Mucosa of descending colon (tissue), 3 donors: ENCODE results near the gene MAD2L2. TPM values are rescaled to one million over a fixed set of nuclear protein-coding genes. Genes with fewer than 3 reads are reported as not detected.

Source experiments
- ATAC-seq: fragments of 200-7000 bp; cut with Tn5 transposase; one replicate; pipeline ENCODE4 v1.9.1; 2020; ENCODE audit warnings: mild to moderate bottlenecking, moderate library complexity
- DNase-seq, 3 donors: peaks; one replicate each; pipeline ENCODE4 v3.0.0-alpha.2; 2020
- H3K36me3 ChIP-seq: fragments of 200-600 bp; one replicate; pipeline ENCODE4 v1.8.0; 2021; ENCODE audit warnings: low read depth, mild to moderate bottlenecking
- H3K4me1 ChIP-seq: fragments of 200-600 bp; one replicate; pipeline ENCODE4 v1.8.0; 2021; ENCODE audit warnings: low read depth, mild to moderate bottlenecking
- H3K4me3 ChIP-seq: fragments of 200-600 bp; one replicate; pipeline ENCODE4 v1.8.0; 2021; ENCODE audit warnings: mild to moderate bottlenecking
- H3K9me3 ChIP-seq: fragments of 200-600 bp; one replicate; pipeline ENCODE4 v1.8.0; 2021; ENCODE audit warnings: mild to moderate bottlenecking
- intact Hi-C, 2 donors: fragments of 100-400 bp; cut with DNase I in 1 of 2; cut with micrococcal nuclease in 1 of 2; formaldehyde crosslinking; loops; one replicate each; pipeline versions ENCODE4 v1.11.0 to v1.11.1; 2022; cut with DNase I, micrococcal nuclease
- total RNA-seq, 3 donors: library from RNA; stranded (reverse); fragmentation: NEBNext Ultra II Directional in 2 of 3; extraction: Animal tissue kit (Norgen Biotek cat#: 25700) in 2 of 3; gene quantifications; one replicate each; pipeline versions ENCODE4 v1.2.1 to v1.2.4, GENCODE V29; 2021 to 2023
- TF ChIP-seq, protein P1 (sequence below): fragments of 200-600 bp; IDR thresholded peaks from one replicate; pipeline ENCODE4 v1.8.0; 2022; ENCODE audit warnings: antibody characterized with exemption, mild to moderate bottlenecking
- donor health status: DM: no; HTN: no; CAD: no; lungs with moderate emphysema.
- donor health status: DM: no; HTN: no; CAD: no.
- donor health status: DM: no; HTN: yes; CAD: no.

Gene MAD2L2
- total RNA-seq, 3 donors from 2014 or later: 5.1 to 21.2 (median 16.3) TPM

DNA sequence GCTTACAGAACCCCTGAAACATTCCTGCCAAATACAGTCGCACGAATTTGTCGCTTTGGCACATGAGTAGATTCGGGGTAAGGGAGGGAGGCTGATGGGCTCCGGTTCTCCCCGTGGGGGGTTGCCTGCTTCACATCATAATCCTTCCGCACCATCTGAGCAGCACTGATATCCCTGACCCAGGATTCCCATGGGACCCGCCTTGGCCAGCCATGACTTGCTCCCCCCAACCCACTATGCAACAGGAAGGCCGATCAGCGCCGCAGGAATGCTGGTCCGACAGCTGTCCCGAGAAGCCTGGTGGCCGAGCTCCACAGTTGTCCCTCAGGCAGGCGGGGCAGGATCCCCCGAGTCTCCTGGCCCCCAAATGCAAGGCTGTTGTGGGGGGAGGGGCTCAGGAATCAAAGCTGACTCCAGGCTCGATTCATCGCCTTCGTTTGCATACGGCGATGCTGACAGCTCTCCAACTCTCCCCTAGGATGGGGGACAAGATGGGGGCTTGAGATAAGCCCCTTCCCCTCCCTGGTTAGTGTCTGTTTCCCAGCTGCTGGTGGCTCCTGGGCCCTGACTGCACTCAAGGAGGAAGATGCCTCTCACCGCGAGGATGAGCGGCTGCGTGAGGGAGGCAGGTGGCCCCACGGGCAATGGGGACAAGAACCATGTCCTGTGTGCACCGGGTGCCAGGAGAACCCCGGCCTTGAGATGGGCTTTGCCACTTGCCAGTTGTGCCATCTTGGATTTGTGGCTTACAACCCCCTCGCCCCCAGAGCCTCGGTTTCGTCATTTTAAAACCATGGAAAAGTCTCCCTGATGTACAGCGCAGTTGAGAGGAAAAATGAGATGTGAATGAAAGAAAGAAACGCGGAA is 19.9 kb upstream of the MAD2L2 start:
- ATAC-seq (no peak), DNase-seq (no peak)
- intact Hi-C loops: no loop called here
- no peaks in the 10 kb centered on the region for H3K36me3 ChIP-seq
- no peaks in the 10 kb centered on the region for H3K4me1 ChIP-seq
- no peaks in the 10 kb centered on the region for H3K9me3 ChIP-seq
- TF ChIP-seq, protein P1, sequence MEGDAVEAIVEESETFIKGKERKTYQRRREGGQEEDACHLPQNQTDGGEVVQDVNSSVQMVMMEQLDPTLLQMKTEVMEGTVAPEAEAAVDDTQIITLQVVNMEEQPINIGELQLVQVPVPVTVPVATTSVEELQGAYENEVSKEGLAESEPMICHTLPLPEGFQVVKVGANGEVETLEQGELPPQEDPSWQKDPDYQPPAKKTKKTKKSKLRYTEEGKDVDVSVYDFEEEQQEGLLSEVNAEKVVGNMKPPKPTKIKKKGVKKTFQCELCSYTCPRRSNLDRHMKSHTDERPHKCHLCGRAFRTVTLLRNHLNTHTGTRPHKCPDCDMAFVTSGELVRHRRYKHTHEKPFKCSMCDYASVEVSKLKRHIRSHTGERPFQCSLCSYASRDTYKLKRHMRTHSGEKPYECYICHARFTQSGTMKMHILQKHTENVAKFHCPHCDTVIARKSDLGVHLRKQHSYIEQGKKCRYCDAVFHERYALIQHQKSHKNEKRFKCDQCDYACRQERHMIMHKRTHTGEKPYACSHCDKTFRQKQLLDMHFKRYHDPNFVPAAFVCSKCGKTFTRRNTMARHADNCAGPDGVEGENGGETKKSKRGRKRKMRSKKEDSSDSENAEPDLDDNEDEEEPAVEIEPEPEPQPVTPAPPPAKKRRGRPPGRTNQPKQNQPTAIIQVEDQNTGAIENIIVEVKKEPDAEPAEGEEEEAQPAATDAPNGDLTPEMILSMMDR: no peak
- no peak overlapping the region for H3K4me3 ChIP-seq

DNA sequence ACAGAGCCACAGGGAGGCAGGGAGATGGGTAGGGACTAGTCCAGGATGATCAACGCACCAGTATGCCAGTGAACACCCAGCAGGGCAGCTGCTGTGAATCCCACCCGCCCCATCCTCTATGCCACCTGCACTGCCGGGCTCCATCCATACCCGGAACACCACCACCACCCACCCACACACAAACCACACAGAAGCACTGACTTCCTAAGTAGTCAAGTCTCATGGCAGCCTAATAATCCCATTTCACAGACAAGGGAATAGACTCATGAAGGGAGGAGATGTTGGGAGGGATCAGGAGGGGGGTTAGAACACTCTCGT is 16.9 kb upstream of the MAD2L2 start:
- no peaks in the 10 kb centered on the region for H3K9me3 ChIP-seq
- DNase-seq (no peak), ATAC-seq (no peak)
- no peaks in the 10 kb centered on the region for H3K4me1 ChIP-seq
- intact Hi-C loops: no loop called here
- no peaks in the 10 kb centered on the region for H3K36me3 ChIP-seq
- no peak overlapping the region for H3K4me3 ChIP-seq
- TF ChIP-seq, protein P1: no peak

DNA sequence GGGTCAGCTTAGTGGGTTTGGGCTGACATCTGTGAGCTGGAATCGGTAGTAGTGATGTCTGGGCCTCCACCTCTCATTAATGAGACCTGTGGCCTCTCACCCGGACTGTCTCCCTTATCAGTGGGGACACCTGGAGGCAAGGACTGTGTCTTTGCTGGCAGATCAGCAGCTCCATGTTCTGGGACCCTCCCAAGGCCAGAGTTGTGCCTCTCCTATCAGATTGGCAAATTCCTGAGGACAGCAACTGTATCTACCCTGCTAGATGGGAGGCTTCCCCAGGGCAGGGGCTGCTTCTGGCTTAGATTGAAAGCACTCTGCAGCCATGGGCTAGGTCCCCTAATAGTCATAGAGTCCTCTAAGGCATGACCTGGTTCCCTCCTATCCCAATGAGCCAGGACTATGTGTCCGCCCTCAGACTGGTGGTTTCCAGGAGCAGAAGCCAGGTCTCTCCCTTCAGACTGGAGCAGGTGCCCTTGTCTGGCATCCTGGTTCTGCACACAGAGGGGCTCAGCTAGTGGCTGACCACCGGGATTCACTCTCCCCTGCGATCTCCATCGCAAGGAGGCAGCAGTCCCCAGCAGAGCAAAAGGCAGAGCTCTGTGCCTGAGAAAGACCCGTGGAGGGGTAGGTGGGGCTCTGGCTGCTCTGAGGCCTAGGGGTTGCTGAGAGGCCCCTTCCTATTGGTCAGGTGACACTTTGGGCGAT is 16.4 kb upstream of the MAD2L2 start:
- no peaks in the 10 kb centered on the region for H3K4me1 ChIP-seq
- DNase-seq (no peak), ATAC-seq (no peak)
- no peaks in the 10 kb centered on the region for H3K9me3 ChIP-seq
- no peaks in the 10 kb centered on the region for H3K36me3 ChIP-seq
- no peak overlapping the region for H3K4me3 ChIP-seq
- intact Hi-C loops: no loop called here
- TF ChIP-seq, protein P1: no peak

DNA sequence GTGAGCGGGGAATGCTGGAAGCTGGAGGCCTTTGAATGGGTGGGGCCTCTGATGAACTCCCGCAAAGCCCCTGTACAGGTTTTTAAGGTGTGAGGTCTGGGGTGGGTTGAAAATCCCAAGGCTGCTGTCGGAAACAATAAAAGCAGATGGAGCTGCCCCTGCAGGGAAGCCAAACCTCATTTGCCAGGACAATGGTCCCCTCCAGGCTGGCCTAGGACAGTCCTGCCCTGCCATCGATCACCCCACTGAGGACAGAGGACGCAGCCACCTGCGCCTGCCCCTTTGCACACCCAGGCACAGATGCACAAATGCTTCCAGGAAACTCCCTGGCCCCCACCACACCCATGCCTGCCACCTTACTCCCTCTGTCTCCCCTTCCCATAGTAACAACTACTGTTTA is 14.9 kb upstream of the MAD2L2 start:
- Histone ChIP-seq H3K4me3 (no peak overlapping the region), H3K36me3 (no peaks in the 10 kb centered on the region), H3K9me3 (no peaks in the 10 kb centered on the region), H3K4me1 (peaks cover 9% of the 10 kb centered on the region)
- no peak for ATAC-seq
- intact Hi-C loops: no loop called here
- TF ChIP-seq, protein P1: no peak
- DNase-seq: no peak

DNA sequence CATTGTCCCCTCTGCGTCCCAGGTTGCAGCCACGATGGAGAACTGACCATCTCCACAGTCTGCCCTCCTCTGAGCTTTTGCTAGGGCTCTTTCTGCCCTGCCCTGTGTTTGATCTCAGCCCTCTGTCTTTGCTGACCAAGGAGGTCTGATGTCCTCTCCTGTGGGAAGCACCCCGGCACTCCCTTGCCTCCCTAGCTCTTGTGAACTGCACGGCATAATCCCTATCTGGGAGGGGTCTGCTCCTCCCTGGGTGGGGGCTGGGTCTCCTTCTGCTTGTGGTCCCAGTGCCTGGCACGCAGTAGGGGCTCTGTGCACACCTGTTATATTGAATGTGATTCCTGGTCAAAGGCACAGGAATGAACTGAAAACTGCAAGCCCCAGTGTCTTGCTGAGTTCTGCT is 13.0 kb upstream of the MAD2L2 start:
- no peak for DNase-seq
- Histone ChIP-seq H3K9me3 (no peaks in the 10 kb centered on the region), H3K4me3 (no peak overlapping the region), H3K4me1 (peaks cover 14% of the 10 kb centered on the region), H3K36me3 (no peaks in the 10 kb centered on the region)
- no peak for ATAC-seq
- TF ChIP-seq, protein P1: no peak
- intact Hi-C loops: no loop called here
